ENCODE results near the gene UBE2Q1.

Gene UBE2Q1

GRCh38 chr1:154558720-154559465, 431 bp upstream of the UBE2Q1 start:
- peak overlapping the region; percentile 97 for H3K27ac ChIP-seq

DNA sequence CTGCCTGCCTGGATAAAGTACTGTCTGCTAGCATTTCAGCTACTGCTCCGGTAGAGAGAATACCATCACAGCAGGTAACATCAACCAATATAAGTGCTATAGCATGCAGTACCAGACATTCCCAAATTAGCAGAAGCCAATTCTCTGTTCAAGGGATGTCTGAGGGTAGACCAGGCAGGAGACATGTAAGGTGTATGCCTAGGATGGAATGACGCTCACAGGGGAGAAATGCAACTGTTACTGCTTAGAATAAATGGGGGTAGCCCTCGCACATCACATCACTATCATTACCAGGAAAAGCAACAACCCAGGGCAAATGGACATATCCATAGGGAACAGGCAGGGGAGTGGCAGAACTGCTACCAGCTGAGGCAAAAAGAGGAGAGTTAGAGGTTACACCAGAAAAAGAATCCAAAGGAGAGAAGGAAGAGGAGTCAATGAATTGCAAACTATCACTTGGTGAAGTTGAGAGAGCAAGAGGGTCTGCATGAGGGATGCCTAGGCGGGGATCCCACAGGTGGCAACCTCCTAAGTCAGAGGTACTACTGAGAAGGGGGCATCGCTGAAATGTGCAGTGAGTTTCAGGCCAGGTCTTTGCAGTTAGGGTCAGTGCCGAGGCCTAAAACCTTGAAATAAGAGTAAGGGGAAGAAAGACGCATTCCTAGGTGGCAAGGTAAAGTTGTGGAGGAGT, 1.1 kb downstream of the UBE2Q1 start:
- TF ChIP-seq, protein P1, sequence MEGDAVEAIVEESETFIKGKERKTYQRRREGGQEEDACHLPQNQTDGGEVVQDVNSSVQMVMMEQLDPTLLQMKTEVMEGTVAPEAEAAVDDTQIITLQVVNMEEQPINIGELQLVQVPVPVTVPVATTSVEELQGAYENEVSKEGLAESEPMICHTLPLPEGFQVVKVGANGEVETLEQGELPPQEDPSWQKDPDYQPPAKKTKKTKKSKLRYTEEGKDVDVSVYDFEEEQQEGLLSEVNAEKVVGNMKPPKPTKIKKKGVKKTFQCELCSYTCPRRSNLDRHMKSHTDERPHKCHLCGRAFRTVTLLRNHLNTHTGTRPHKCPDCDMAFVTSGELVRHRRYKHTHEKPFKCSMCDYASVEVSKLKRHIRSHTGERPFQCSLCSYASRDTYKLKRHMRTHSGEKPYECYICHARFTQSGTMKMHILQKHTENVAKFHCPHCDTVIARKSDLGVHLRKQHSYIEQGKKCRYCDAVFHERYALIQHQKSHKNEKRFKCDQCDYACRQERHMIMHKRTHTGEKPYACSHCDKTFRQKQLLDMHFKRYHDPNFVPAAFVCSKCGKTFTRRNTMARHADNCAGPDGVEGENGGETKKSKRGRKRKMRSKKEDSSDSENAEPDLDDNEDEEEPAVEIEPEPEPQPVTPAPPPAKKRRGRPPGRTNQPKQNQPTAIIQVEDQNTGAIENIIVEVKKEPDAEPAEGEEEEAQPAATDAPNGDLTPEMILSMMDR (conservative IDR thresholded peaks at IDR 0.05): no peak
- H3K27ac ChIP-seq: peak overlapping the region; percentile 97

More at GRCh38 chr1:154558720-154559465, 431 bp upstream of the UBE2Q1 start:
- TF ChIP-seq, protein P1 (conservative IDR thresholded peaks at IDR 0.05): no peak

GRCh38 chr1:154556422-154556821, 2.0 kb downstream of the UBE2Q1 start:
- TF ChIP-seq, protein P1 (conservative IDR thresholded peaks at IDR 0.05): no peak

GRCh38 chr1:154553056-154554030, 5.1 kb downstream of the UBE2Q1 start:
- no peak overlapping the region for H3K27ac ChIP-seq
- TF ChIP-seq, protein P1 (conservative IDR thresholded peaks at IDR 0.05): no peak

More at GRCh38 chr1:154556422-154556821, 2.0 kb downstream of the UBE2Q1 start:
- H3K27ac ChIP-seq: peak overlapping the region; percentile 97; the same call in 1 of the 2 replicates

DNA sequence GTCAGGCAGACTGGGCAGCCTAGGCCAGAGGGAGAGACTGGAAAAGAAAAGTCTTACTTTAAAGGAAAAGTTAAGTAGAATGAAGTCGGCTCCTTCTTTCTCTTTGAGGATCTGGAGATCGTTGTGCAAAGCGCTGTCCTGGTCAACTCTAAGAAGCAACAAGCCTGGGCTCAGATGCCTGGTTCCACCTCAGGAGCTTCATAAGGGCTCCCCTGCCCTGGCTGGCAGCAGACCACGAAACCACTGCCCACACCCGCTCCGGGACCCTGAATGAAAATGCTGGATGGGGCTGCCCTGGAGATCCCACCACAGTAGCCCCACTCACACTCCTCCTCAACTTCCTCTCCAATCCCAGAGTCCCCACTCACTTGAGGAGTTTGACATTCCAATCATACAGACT, 6.4 kb downstream of the UBE2Q1 start:
- TF ChIP-seq, protein P1 (conservative IDR thresholded peaks at IDR 0.05): no peak
- no peak overlapping the region for H3K27ac ChIP-seq

DNA sequence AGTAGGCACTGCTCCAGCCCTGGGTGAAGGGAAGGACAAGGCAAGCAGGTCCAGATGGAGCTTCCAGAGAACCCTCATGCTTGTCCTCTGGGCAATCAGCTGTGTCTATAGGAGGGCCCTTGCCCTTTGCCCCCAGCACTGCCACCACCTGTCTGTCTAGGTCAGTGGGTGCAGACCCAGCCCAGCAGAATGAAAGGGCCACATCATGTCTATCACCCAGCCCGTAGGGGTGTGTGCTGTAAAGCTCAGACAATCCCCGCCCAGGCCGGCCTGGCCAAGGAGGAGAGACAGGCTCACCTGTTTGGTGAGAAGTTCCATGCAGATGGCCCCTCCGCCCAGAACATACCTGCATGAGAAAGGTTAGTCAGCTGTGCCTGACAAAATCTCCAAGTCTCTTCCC, 7.0 kb downstream of the UBE2Q1 start:
- H3K27ac ChIP-seq: no peak overlapping the region
- TF ChIP-seq, protein P1 (conservative IDR thresholded peaks at IDR 0.05): no peak

Data from VCaP (cell line).